GOT3 (cell line): ENCODE data around the gene TNFSF13B.
"Not testable (repeated sequence)": the region's sequence is repeated elsewhere in the genome, so short reads cannot be mapped to it uniquely, and the experiment has no call there.

ENCODE experiments used
- DNase-seq: peaks from one replicate; lab custom pipeline; 2025; ENCODE audit warnings: mixed read lengths; lab: John Stamatoyannopoulos, UW

TNFSF13B gene

GRCh38 chr13:108269601-108270328, at the start of gene TNFSF13B:
Gene TNFSF13B (plus strand): TSS chr13:108269718. CDS start chr13:108269896, 178 bp downstream.
- DNase-seq = no peak

GRCh38 chr13:108220041-108220440, 49.5 kb upstream of the TNFSF13B start:
- no peak for DNase-seq

- no peak for DNase-seq
Measured at GRCh38 chr13:108223687-108224503, 45.6 kb upstream of the TNFSF13B start.

- DNase-seq = no peak
Measured at GRCh38 chr13:108225440-108225839, 44.1 kb upstream of the TNFSF13B start.

GRCh38 chr13:108226184-108226583, 43.3 kb upstream of the TNFSF13B start:
- no peak for DNase-seq

GRCh38 chr13:108227651-108228272, 41.8 kb upstream of the TNFSF13B start:
- no peak for DNase-seq

GRCh38 chr13:108230377-108230776, 39.1 kb upstream of the TNFSF13B start:
- no peak for DNase-seq

- DNase-seq = no peak
Measured at GRCh38 chr13:108249150-108249549, 20.4 kb upstream of the TNFSF13B start.

GRCh38 chr13:108257248-108257647, 12.3 kb upstream of the TNFSF13B start:
- no peak for DNase-seq

GRCh38 chr13:108263621-108264355, 5.7 kb upstream of the TNFSF13B start:
- no peak for DNase-seq

- no peak for DNase-seq
Measured at GRCh38 chr13:108266321-108266990, 3.1 kb upstream of the TNFSF13B start.

- no peak for DNase-seq
Measured at GRCh38 chr13:108267347-108267746, 2.2 kb upstream of the TNFSF13B start.

- not testable (repeated sequence) for DNase-seq
Measured at GRCh38 chr13:108267855-108268254, 1.7 kb upstream of the TNFSF13B start.

GRCh38 chr13:108268466-108269112, 929 bp upstream of the TNFSF13B start:
- DNase-seq = no peak

GRCh38 chr13:108270442-108270841, 924 bp downstream of the TNFSF13B start:
- no peak for DNase-seq

- DNase-seq = no peak
Measured at GRCh38 chr13:108272333-108272732, 2.8 kb downstream of the TNFSF13B start.

- no peak for DNase-seq
Measured at GRCh38 chr13:108273429-108274118, 4.1 kb downstream of the TNFSF13B start.

- DNase-seq = no peak
Measured at GRCh38 chr13:108274718-108275117, 5.2 kb downstream of the TNFSF13B start.

GRCh38 chr13:108276060-108276459, 6.5 kb downstream of the TNFSF13B start:
- no peak for DNase-seq

- DNase-seq = no peak
Measured at GRCh38 chr13:108278466-108278865, 8.9 kb downstream of the TNFSF13B start.
